AG20443 (cell line): ENCODE results near the gene ANG.
A peak's percentile ranks its signal among the peaks of the same experiment; 100 is the strongest.

Experiments
- DNase-seq: peaks from one replicate; pipeline ENCODE4 v3.0.0; 2012; ENCODE audit warnings: low spot score, mixed read lengths

Gene ANG

GRCh38 chr14:20676072-20676471 lies 12.5 kb upstream of the ANG start:
- DNase-seq = no peak

GRCh38 chr14:20679907-20680306 lies 8.7 kb upstream of the ANG start:
- DNase-seq = no peak

DNA sequence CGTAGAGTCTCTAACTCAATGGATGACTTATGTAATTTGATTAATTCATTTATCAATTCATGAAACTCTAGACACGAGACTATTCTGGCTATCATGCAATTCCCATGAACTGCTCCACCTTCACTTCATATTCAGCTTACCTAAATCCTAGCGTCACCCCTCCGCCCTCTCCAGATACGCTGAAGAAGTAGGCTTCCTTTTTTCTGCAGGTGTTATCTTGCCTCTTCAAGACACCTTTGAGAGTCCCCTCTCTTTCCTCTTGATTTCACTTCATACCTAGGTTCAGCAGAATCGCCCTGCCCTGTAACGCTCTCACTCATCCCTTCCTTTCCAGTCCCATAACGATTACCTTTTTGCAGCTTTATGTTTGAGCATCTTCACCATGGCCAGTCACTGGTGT lies 8.2 kb upstream of the ANG start:
- no peak for DNase-seq

DNA sequence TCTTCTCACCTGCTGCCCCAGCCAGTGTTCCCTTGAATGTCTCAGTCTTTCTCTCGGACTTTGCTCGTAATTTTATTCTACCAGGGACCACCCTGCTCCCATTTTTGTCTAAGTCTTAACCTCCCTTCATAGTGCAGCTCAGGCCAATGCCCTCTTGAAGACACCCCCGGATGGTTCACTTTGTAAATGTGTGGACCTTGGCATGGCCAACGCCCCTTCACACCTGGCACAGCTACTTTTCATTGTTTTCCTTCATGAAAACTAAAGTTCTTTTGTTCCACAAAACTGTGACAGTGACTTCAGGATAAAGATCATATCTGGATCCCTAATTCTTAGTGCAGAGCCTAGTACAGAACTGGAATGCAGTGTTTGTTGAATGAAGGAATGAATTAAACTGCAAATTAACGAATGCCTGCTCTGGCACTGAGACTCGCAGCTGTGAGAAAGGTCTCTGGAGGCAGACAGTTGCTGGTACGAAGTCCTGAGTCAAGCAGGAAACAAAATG lies 7.7 kb upstream of the ANG start:
- peak; percentile 64 for DNase-seq

DNA sequence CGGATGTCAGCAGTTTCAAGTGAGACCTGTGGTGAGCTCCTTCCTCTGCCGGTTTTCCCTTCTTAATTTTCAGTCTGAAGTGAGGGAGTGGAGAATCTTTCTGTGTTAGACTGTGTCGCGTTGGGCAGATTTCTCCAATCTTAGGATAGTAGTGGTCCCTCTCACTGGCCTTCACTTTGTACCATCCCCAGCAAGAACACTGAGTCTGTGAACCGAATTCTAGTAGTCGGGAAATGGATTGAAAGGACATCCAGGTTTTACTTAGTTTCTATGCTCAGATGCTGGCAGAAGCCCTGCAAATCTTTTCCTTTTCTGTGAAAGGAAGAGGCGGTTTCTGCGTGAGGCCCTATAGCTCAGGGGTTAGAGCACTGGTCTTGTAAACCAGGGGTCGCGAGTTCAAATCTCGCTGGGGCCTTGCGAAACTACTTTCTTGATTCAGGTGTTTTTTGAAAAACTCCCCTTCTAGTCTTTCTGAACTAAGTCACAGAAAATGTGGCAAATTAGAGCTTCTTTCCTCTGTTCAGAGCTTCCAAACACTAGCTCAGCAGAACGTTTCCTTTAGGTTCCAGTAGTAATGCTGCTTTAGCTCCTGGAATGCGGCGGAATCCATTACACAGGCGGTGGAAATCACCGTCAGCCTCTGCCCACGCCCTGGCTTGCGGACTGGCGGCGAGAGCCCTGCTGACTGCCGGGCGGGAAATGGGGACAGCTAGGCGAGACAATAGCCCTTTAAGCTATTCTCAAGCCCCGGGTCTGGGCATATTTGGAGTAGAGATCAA lies 7.0 kb upstream of the ANG start:
- peak; percentile 63 for DNase-seq

DNA sequence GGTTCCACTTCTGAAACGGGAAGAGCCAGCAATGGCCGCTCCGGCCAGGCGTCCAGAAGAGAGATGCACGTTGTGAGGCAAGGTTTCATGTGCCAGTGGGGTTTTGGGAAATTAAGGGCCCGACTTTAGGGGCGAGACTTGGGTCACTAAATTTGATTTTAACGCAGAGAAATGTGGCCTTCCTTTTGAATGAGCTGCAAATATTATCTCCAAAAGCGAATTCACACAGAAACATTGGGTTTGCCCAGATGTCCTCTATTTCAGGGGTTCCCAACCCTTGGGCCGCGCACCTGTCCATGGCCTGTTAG lies 6.5 kb upstream of the ANG start:
- DNase-seq = no peak

GRCh38 chr14:20682435-20683124 lies 6.0 kb upstream of the ANG start:
- peak; percentile 90 for DNase-seq

GRCh38 chr14:20683125-20683890 lies 5.3 kb upstream of the ANG start:
- DNase-seq = peak; percentile 45

- peak; percentile 81 for DNase-seq
These were observed 4.5 kb upstream of the ANG start, which contains the start of gene RNASE4 for GRCh38 chr14:20683891-20684661. RNASE4 (plus strand) TSS chr14:20684560; CDS start chr14:20699372, 14,812 bp downstream.

- DNase-seq = peak; percentile 40
These were observed 3.7 kb upstream of the ANG start for GRCh38 chr14:20684662-20685456.

DNA sequence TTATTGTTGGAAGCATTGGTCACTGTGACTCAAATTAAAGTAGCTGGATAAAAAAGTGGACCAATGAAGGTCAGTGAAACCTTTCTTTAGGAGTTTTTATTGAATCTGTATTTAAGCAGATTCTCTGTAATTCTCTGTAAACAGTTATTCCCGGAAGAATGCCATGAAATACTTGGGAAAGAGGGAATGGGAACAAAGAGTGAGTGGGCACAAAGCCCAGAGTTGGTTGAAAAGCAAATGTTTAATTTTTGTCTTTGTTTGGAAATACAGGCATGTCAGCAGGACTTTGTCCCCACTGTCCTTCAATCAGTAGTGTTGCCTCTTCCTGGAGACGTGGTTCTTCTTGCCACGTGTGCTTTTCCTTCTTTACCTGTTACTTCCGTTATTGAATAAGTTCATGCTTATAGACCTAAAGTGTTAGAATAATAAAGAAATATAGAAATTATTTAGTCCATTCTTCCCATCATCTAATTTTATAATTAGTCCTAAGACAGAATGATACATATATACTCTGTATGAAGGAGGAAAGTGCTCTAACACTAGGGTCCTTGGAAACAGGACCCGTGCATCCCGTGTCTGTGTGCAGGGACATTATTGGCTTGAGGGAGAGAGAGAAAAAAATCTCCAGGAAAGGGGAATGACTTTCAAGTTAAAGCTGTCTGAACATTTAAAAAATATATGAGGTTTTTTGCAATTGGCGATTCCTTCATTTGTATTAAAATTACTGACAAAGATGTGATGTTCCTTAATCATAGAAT lies 2.0 kb upstream of the ANG start:
- no peak for DNase-seq

GRCh38 chr14:20687362-20688166 lies 1.0 kb upstream of the ANG start:
- no peak for DNase-seq

DNA sequence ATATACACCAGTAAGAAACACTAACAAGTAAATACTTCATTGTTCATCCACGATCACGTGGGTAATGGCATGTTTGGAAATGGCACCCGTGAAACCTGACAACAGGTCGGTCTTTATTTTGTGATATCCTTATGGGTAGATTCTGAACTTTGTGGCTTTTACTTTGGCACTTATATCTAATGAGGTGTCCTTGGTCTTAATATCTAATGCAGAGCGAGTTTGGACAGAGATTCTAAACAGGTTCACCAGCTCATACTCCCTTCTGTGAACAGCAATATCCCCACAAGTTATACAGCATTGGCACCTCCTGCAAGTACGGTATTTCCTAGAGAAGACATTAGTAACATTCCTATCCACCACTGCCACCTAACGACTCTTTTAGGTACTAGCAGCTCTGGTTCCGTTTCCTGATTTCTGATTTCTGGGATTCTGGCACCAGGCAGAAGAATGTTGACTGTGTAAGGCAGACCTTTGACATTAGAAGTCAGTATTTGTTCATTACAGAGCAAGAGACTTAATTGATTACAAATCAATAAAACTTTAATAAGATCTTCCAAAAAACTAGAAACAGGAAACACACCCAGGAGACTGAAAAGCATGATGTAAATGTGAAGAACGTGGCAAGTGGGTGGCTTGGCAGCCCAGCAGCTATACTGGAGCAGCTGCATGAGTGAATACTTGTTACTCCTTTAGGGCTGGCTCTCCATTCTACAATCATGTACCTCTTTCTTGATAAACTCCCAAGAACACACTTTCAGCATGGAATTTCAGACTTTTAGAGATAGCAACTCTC lies 2.5 kb downstream of the ANG start:
- peak; percentile 78 for DNase-seq

DNA sequence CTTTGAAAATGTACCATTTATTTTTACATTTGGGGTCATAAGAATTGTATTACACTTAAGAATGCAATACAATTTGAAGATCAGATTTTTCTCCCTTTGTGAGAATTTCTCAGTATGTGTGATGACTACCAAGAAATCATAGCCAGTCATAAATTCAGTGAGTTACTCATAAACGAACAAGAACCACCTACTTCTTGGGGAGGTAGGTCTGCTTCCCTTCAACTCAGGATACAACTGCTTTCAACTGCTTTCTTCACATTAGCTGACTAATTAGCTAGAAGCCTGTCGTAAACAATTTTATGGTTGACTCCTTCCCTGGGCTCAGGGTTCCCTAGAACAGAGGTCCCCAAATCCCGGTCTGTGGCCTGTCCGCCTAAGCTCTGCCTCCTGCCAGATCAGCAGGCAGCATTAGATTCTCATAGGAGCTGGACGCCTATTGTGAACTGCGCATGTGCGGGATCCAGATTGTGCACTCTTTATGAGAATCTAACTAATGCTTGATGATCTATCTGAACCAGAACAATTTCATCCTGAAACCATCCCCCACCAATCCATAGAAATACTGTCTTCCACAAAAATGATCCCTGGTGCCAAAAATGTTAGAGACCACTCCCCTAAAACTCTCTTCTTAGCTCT lies 3.7 kb downstream of the ANG start:
- no peak for DNase-seq

- no peak for DNase-seq
These were observed 8.2 kb downstream of the ANG start for GRCh38 chr14:20696764-20697163.

DNA sequence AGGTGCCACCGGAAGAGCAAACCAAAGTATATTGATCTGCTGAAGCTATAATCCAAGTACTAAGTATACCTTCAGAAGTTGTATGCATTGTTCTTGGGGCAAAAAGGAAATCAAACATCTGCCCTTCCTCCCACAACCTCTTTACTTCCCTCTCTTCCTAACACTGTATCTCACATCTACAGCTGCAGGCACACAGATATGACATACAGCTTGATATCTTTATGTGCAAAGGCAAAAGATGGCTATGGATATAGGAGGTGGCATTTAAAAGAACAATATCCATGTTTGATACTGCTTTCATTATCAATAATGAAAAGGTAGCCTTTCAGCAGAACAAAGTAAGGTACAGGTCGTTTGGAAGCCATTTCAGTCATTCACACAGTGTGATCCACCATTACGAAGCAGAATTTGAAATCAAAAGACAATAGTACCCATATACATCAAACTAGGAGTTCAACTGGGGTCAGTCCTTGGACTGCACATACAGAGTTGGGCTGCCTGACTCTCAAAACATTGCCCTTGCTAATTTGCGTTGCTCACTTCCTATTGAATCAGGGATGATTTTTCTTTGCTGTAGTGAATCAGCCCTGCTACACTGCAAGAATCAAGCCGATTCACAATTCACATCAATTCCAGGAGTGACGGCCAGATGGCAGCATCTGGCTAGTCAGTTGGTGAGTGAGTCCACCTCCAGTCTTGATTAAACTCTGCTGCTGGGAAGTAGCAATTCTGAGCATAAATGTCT lies 8.9 kb downstream of the ANG start:
- peak; percentile 72 for DNase-seq

DNA sequence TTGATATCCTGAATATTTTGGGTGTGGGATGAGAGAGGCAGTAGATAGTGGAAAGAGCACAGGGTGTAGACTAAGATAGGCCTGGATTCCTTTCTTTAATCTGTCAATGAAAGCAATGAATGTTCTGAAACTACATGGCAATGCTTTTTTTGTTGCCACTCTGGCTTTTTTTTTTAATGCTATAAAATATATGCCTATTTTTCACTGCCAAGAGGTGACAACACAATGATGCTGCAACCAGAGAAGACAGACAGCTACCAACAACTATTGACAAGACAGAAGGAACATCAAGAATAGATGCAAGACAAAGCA lies 9.4 kb downstream of the ANG start:
- no peak for DNase-seq

DNA sequence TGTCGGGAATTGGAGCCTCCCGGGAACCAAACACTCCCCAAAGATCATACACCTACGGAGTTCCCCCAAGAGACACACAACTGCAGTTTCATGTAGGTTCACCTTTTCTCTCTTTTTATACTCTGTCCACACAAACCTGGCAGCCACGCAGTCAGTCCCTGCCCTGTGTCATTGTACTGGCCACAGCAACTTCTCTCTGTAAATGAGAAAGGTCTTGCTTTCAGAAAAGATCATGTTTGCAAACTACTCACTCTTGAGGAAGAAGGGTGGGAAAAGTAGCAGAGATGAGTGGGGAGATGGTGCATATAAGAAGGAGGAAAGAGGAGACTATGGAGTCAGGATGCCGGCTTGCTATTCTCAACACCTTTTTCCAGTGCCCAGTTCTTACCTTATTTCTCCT lies 10.4 kb downstream of the ANG start:
- DNase-seq = no peak
